ENCODE measurements around the gene METAP1. TPM values are rescaled to one million over a fixed set of nuclear protein-coding genes. Genes with fewer than 3 reads are reported as not detected.

The METAP1 gene
- total RNA-seq, 1 donor from 2014 or later, result 51.6 TPM

GRCh38 chr4:98993419-98994071 is 2.0 kb upstream of the METAP1 start:
- no peak for DNase-seq (ENCODE audit: low spot score in 2 of 2, unreplicated experiment in 2 of 2)
- H3K9me3 Mint-ChIP-seq, result no peaks in the 10 kb centered on the region
- H3K27ac Mint-ChIP-seq, result no peak overlapping the region
- H3K4me1 Mint-ChIP-seq, result peaks cover 33% of the 10 kb centered on the region
- no peaks in the 10 kb centered on the region for H3K36me3 Mint-ChIP-seq
- TF ChIP-seq, protein P1, sequence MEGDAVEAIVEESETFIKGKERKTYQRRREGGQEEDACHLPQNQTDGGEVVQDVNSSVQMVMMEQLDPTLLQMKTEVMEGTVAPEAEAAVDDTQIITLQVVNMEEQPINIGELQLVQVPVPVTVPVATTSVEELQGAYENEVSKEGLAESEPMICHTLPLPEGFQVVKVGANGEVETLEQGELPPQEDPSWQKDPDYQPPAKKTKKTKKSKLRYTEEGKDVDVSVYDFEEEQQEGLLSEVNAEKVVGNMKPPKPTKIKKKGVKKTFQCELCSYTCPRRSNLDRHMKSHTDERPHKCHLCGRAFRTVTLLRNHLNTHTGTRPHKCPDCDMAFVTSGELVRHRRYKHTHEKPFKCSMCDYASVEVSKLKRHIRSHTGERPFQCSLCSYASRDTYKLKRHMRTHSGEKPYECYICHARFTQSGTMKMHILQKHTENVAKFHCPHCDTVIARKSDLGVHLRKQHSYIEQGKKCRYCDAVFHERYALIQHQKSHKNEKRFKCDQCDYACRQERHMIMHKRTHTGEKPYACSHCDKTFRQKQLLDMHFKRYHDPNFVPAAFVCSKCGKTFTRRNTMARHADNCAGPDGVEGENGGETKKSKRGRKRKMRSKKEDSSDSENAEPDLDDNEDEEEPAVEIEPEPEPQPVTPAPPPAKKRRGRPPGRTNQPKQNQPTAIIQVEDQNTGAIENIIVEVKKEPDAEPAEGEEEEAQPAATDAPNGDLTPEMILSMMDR (IDR thresholded peaks at IDR 0.05; ENCODE audit: unreplicated experiment), result no peak
- H3K4me3 Mint-ChIP-seq, result no peak overlapping the region
- H3K27me3 Mint-ChIP-seq (ENCODE audit: low read depth), result no peaks in the 10 kb centered on the region

GRCh38 chr4:98994474-98995182 is 893 bp upstream of the METAP1 start:
- H3K4me3 Mint-ChIP-seq, result peak overlapping the region; percentile 85
- TF ChIP-seq, protein P1 (IDR thresholded peaks at IDR 0.05; ENCODE audit: unreplicated experiment), result no peak
- no peak for DNase-seq (ENCODE audit: low spot score in 2 of 2, unreplicated experiment in 2 of 2)
- peaks cover 33% of the 10 kb centered on the region for H3K4me1 Mint-ChIP-seq
- H3K27me3 Mint-ChIP-seq (ENCODE audit: low read depth), result no peaks in the 10 kb centered on the region
- H3K36me3 Mint-ChIP-seq, result no peaks in the 10 kb centered on the region
- no peaks in the 10 kb centered on the region for H3K9me3 Mint-ChIP-seq
- H3K27ac Mint-ChIP-seq, result peak overlapping the region; percentile 99

DNA sequence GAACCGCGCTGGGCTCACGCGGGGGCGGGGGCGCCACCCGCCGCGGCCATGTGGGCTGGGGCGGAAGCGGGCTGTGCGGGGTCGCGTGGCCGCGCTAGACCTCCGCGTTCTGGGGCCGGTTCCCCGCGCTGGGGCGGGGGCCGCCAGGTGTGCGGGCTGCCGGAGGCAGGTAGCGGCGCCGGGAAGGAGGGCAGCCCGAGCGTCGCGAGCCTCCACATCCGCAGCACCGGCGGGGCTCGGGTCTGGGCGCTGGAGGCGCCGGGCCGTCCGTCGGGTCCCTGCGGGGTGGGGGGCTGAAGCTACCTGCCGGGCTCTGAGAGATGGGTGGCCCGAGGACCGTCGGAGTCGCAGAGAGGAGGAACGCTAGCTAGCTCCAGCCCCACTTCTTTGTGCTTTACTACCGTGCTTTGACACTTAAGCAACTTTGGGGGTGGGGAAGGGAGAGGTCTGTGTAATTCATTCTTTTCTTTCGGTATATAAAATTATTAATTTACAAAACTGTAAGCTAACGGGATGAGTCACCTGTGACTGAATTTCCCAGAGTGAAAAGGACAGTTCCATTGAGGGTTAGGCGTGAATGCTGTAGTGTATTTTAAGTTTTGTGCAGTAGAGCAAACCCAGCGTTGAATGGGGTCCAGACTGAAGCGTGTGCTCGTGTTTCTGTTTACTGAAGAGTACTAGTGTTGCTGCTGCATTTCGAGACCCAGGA is 689 bp downstream of the METAP1 start:
- Mint-ChIP-seq H3K9me3 (no peaks in the 10 kb centered on the region), H3K36me3 (no peaks in the 10 kb centered on the region), H3K4me3 (peak overlapping the region; percentile 66), H3K4me1 (peaks cover 38% of the 10 kb centered on the region), H3K27ac (peak overlapping the region; percentile 77), H3K27me3 (ENCODE audit: low read depth) (no peaks in the 10 kb centered on the region)
- TF ChIP-seq, protein P1 (IDR thresholded peaks at IDR 0.05; ENCODE audit: unreplicated experiment), result no peak
- DNase-seq (ENCODE audit: low spot score in 2 of 2, unreplicated experiment in 2 of 2), result no peak

DNA sequence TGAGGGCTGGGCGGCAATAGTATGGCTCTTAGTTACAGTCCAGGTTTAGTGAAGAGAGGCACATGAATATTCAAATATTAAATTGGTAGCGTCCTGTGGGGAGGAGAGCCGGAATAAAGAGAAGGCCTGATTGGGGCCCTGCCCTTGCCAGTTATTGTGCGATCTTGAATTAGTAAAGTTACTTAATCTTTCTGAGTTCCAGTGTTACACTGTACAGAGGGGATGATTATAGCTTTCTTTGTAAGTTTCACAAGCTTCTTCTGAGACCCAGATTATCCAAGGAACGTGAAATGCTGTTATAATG is 1.2 kb downstream of the METAP1 start:
- H3K4me3 Mint-ChIP-seq, result peak overlapping the region; percentile 66
- no peaks in the 10 kb centered on the region for H3K27me3 Mint-ChIP-seq (ENCODE audit: low read depth)
- TF ChIP-seq, protein P1 (IDR thresholded peaks at IDR 0.05; ENCODE audit: unreplicated experiment), result no peak
- H3K36me3 Mint-ChIP-seq, result no peaks in the 10 kb centered on the region
- H3K4me1 Mint-ChIP-seq, result peaks cover 39% of the 10 kb centered on the region
- no peaks in the 10 kb centered on the region for H3K9me3 Mint-ChIP-seq
- DNase-seq (ENCODE audit: low spot score in 2 of 2, unreplicated experiment in 2 of 2), result no peak
- peak overlapping the region; percentile 77 for H3K27ac Mint-ChIP-seq

GRCh38 chr4:98997166-98997565 is 1.6 kb downstream of the METAP1 start:
- H3K4me1 Mint-ChIP-seq, result peaks cover 43% of the 10 kb centered on the region
- DNase-seq (ENCODE audit: low spot score in 2 of 2, unreplicated experiment in 2 of 2), result no peak
- peak overlapping the region; percentile 13 for H3K4me3 Mint-ChIP-seq

More at GRCh38 chr4:98997166-98997565, 1.6 kb downstream of the METAP1 start:
- no peak overlapping the region for H3K27ac Mint-ChIP-seq
- no peaks in the 10 kb centered on the region for H3K36me3 Mint-ChIP-seq
- H3K27me3 Mint-ChIP-seq (ENCODE audit: low read depth), result no peaks in the 10 kb centered on the region
- no peaks in the 10 kb centered on the region for H3K9me3 Mint-ChIP-seq
- TF ChIP-seq, protein P1 (IDR thresholded peaks at IDR 0.05; ENCODE audit: unreplicated experiment), result no peak
